HG02981 (cell line): Measurements from ENCODE around the gene FYTTD1.

Source experiments
- ATAC-seq: cut with Tn5 transposase; IDR thresholded peaks from one replicate; pipeline ENCODE4 v1.9.1; 2021; ENCODE audit warnings: mild to moderate bottlenecking, moderate library complexity; ENCODE audit not compliant: unreplicated experiment

Gene FYTTD1

GRCh38 chr3:197737319-197737649 is 12.4 kb upstream of the FYTTD1 start:
- no peak for ATAC-seq

- no peak for ATAC-seq
Measured at GRCh38 chr3:197737749-197738462, 11.8 kb upstream of the FYTTD1 start.

- no peak for ATAC-seq
Measured at GRCh38 chr3:197742787-197743186, 6.9 kb upstream of the FYTTD1 start.

- ATAC-seq, result no peak
Measured at GRCh38 chr3:197746209-197746608, 3.5 kb upstream of the FYTTD1 start.

GRCh38 chr3:197746801-197747237 is 2.9 kb upstream of the FYTTD1 start:
- no peak for ATAC-seq

- ATAC-seq, result no peak
Measured at GRCh38 chr3:197748597-197749314, 927 bp upstream of the FYTTD1 start.

GRCh38 chr3:197749315-197749600 is 425 bp upstream of the FYTTD1 start:
- peak; percentile 28 for ATAC-seq

- ATAC-seq, result peak; percentile 39
Measured at GRCh38 chr3:197750396-197750831, 731 bp downstream of the FYTTD1 start.

GRCh38 chr3:197750858-197751737 is 1.4 kb downstream of the FYTTD1 start:
- no peak for ATAC-seq

- ATAC-seq, result no peak
Measured at GRCh38 chr3:197752107-197752506, 2.4 kb downstream of the FYTTD1 start.

GRCh38 chr3:197753263-197753662 is 3.6 kb downstream of the FYTTD1 start:
- ATAC-seq, result no peak

GRCh38 chr3:197756704-197757103 is 7.0 kb downstream of the FYTTD1 start:
- ATAC-seq, result no peak

GRCh38 chr3:197758512-197758911 is 8.8 kb downstream of the FYTTD1 start:
- ATAC-seq, result no peak

GRCh38 chr3:197761784-197762183 is 12.1 kb downstream of the FYTTD1 start:
- ATAC-seq, result no peak

GRCh38 chr3:197775317-197775716 is 25.6 kb downstream of the FYTTD1 start:
- ATAC-seq, result no peak

GRCh38 chr3:197782230-197782629 is 32.5 kb downstream of the FYTTD1 start:
- ATAC-seq, result no peak

- no peak for ATAC-seq
Measured at GRCh38 chr3:197784019-197784585, 34.4 kb downstream of the FYTTD1 start.

- ATAC-seq, result no peak
Measured at GRCh38 chr3:197787412-197787811, 37.7 kb downstream of the FYTTD1 start.

- no peak for ATAC-seq
Measured at GRCh38 chr3:197789309-197789708, 39.6 kb downstream of the FYTTD1 start.

GRCh38 chr3:197790033-197790432 is 40.4 kb downstream of the FYTTD1 start:
- ATAC-seq, result no peak

- ATAC-seq, result peak; percentile 78
Measured at GRCh38 chr3:197791113-197791891, 41.6 kb downstream of the FYTTD1 start, which contains the start of gene LRCH3. Gene LRCH3 (plus strand): TSS chr3:197791254. CDS start chr3:197791279, 25 bp downstream.
